GM12878 (cell line): Measurements from ENCODE around the gene SLC15A5.

ENCODE experiments used
- ASH2L ChIP-seq: fragments of 300-600, 200-600 bp; sonication (generic); IDR thresholded peaks from 2 replicates; pipeline ENCODE4 v1.6.1; 2017; ENCODE audit warnings: low read depth, mild to moderate bottlenecking, borderline replicate concordance
- CEBPB ChIP-seq, 2 experiments: fragments of 150-350 bp in 1 of 2; IDR thresholded peaks; 2 replicates each; pipeline ENCODE4 v1.6.1; 2012 to 2014; ENCODE audit warnings: low read depth in 2 of 2, low read length in 2 of 2, borderline replicate concordance in 1 of 2, inconsistent platforms in 1 of 2
- CTCF ChIP-seq, 3 experiments: IDR thresholded peaks in 2 of 3; conservative IDR thresholded peaks in 1 of 3; 2 replicates each; pipeline ENCODE4 v1.5.1; 2011; ENCODE audit warnings: low read depth in 3 of 3, low read length in 3 of 3, mild to moderate bottlenecking in 3 of 3, control low read depth in 2 of 3, moderate library complexity in 2 of 3, inconsistent platforms in 1 of 3, mixed read lengths in 1 of 3; ENCODE audit not compliant: control insufficient read depth in 2 of 3, insufficient read depth in 1 of 3; ENCODE audit errors: extremely low read depth in 1 of 3
- EP300 ChIP-seq, 2 experiments: fragments of 150-350 bp in 1 of 2; IDR thresholded peaks; 2 replicates each; pipeline ENCODE4 v1.6.1; 2011 to 2012; ENCODE audit warnings: low read depth in 2 of 2, low read length in 2 of 2, borderline replicate concordance in 1 of 2, improper control_type of control experiment in 1 of 2, inconsistent platforms in 1 of 2; ENCODE audit not compliant: control insufficient read depth in 1 of 2
- EZH2 ChIP-seq: IDR thresholded peaks from 2 replicates; pipeline ENCODE4 v1.6.1; 2012; ENCODE audit warnings: low read depth, mild to moderate bottlenecking, control low read depth, inconsistent platforms, low read length, borderline replicate concordance; ENCODE audit not compliant: control insufficient read depth
- IKZF1 ChIP-seq: fragments of 450-650 bp; conservative IDR thresholded peaks from 2 replicates; pipeline ENCODE4 v1.6.1; 2017; ENCODE audit warnings: antibody characterized with exemption, mild to moderate bottlenecking
- IRF3 ChIP-seq: fragments of 450-650 bp; IDR thresholded peaks from 2 replicates; pipeline ENCODE4 v1.6.1; 2014; ENCODE audit warnings: mild to moderate bottlenecking
- KDM1A ChIP-seq: fragments of 200-600 bp; sonication (generic); IDR thresholded peaks from 2 replicates; pipeline ENCODE4 v1.6.1; 2016; ENCODE audit warnings: borderline replicate concordance
- MAX ChIP-seq: IDR thresholded peaks from 2 replicates; pipeline ENCODE4 v1.6.1; 2012; ENCODE audit warnings: low read depth, low read length, improper control_type of control experiment
- SMAD5 ChIP-seq: IDR thresholded peaks from 2 replicates; pipeline ENCODE4 v1.6.1; 2016; ENCODE audit warnings: antibody characterized with exemption, low read depth

GRCh38 chr12:16294376-16294956 is 17.0 kb upstream of the SLC15A5 start:
- no peak for TF ChIP-seq CEBPB (IDR thresholded peaks at IDR 0.05; ENCODE audit: borderline replicate concordance in 1 of 2, low read depth in 2 of 2, low read length in 2 of 2)
- no peak for TF ChIP-seq IRF3
- TF ChIP-seq EZH2, result no peak
- no peak for TF ChIP-seq CTCF (IDR thresholded peaks at IDR 0.05 in 2 of 3, conservative IDR thresholded peaks at IDR 0.05 in 1 of 3; ENCODE audit: control insufficient read depth in 2 of 3, extremely low read depth in 1 of 3, insufficient read depth in 1 of 3, low read depth in 3 of 3, low read length in 3 of 3)
- TF ChIP-seq SMAD5, result no peak
- TF ChIP-seq KDM1A, result no peak
- TF ChIP-seq IKZF1, result no peak
- TF ChIP-seq ASH2L, result no peak
- TF ChIP-seq MAX, result no peak
- no peak for TF ChIP-seq EP300 (IDR thresholded peaks at IDR 0.05; ENCODE audit: borderline replicate concordance in 1 of 2, control insufficient read depth in 1 of 2, low read depth in 2 of 2, low read length in 2 of 2)
